Measurements from ENCODE around the gene UNC45A. TPM values are rescaled to one million over a fixed set of nuclear protein-coding genes. Genes with fewer than 3 reads are reported as not detected.

Gene UNC45A
- total RNA-seq, 1 experiment from 2014 or later, result 31.5 TPM

DNA sequence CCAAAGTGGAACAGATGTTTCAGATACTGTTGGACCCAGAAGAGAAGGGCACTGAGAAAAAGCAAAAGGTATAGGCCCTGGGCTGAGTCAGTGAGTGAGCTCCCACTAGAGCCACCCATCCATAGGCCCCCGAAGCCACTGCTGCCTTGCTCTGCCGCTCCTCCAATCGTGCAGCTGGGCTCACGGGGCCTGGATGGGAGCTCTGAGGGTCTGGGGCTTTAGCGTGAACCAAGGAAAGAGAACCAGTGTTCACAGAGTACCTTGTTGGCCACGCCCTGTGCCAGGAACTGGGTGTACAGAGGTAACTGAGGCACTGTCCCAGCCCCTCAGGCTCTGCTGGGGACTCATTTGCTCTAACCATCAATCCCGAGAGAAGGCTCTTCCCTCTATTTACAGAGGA, 4.7 kb downstream of the UNC45A start:
- DNase-seq (ENCODE audit: extremely low read depth, low read depth), result no peak

DNA sequence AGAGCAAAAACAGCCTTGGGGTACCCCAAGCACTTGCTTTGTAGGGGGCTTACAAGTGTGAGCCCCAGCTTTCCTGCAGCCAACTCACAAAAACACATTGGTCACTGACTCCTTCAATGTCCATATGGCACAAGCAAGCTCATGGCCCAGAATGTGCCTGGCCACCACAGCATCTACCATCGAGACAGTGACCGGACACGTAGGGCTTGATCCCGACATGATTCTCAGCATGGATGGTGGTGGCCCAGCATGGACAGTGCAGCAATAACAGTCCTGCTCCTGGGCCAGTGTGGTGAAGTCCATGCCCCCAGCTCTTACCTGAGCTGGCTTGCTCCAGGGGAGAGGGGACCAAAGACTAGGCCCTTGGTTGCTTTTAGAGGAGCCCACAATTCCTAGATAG, 6.0 kb downstream of the UNC45A start:
- DNase-seq (ENCODE audit: extremely low read depth, low read depth), result no peak

DNA sequence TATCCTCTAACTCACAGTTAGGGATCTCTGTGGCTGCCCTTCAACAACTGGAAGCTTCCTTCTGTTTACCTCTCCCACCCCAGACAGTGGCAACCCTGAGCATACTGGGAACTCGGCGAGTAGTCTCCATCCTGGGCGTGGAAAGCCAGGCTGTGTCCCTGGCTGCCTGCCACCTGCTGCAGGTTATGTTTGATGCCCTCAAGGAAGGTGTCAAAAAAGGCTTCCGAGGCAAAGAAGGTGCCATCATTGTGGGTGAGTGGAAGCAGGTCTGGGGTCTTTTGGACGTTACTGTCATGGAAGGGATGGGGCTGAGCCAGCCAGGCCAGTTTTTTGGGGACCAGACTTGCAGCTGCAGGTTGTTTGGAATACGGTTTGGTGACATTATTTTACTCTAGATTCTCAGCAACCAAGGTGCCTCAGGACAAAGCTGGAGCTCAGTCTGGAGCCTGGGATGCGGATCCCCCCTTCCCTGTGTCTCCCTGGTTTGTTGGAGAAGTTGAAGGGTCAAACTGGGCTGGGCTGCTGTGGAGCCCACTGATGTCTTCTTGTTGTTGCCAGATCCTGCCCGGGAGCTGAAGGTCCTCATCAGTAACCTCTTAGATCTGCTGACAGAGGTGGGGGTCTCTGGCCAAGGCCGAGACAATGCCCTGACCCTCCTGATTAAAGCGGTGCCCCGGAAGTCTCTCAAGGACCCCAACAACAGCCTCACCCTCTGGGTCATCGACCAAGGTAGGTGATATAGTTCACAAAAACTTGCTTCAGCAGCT, 7.5 kb downstream of the UNC45A start:
- no peak for DNase-seq (ENCODE audit: extremely low read depth, low read depth)

DNA sequence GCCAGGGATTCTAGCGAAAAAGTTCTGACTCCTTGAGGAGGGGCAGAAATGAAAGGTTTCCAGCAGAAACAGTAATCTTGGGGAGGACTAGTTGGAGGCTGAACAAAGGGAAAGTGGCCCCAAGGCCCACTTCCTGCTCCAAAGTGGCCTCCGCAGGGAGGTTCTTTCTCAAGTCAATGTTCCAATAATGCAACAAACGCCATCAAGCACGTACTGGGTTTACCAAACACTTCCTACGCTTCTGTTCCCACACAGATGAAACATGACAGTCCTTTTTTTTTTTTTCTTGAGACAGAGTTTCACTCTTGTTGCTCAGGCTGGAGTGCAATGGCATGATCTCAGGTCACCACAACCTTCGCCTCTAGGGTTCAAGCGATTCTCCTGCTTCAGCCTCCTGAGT, 10.0 kb downstream of the UNC45A start:
- DNase-seq (ENCODE audit: extremely low read depth, low read depth), result no peak

DNA sequence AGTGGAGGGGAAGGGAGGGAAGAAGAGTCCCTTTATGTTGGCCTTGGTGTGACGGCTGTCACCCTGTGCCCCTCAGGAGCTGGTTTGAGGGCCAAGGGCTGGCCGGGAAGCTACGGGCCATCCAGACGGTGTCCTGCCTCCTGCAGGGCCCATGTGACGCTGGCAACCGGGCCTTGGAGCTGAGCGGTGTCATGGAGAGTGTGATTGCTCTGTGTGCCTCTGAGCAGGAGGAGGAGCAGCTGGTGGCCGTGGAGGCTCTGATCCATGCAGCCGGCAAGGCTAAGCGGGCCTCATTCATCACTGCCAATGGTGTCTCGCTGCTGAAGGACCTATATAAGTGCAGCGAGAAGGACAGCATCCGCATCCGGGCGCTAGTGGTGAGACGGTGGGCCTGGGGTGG, 11.5 kb downstream of the UNC45A start:
- DNase-seq (ENCODE audit: extremely low read depth, low read depth), result no peak

DNA sequence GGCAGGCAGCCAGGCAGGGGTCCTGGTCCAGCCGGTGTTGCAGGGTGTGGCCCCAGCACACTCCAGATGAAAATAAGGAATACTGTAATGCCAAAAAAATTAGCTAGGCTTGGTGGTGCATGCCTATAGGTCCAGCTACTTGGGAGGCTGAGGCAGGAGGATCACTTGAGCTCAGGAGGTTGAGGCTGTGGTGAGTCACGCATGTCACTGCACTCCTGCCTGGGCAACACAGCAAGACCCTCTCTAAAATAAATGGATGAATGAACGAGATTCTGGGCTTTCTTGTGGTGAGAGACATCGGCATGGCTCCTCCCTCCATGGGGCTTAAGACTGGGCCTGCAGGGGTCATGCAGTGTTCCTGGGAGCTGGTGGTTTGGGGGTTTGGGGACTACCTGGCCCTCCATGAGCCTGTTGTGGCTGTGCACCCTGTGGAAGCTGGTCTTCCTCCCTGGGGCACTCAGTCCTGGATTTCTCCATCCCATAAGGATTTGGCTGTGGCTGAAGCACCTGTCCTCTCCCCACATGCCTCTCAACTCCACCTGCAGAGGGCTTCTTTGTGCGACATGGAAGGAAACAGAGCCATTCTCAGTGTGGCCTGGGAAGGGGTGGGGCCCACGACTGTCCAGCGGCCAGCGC, 12.0 kb downstream of the UNC45A start:
- no peak for DNase-seq (ENCODE audit: extremely low read depth, low read depth)

DNA sequence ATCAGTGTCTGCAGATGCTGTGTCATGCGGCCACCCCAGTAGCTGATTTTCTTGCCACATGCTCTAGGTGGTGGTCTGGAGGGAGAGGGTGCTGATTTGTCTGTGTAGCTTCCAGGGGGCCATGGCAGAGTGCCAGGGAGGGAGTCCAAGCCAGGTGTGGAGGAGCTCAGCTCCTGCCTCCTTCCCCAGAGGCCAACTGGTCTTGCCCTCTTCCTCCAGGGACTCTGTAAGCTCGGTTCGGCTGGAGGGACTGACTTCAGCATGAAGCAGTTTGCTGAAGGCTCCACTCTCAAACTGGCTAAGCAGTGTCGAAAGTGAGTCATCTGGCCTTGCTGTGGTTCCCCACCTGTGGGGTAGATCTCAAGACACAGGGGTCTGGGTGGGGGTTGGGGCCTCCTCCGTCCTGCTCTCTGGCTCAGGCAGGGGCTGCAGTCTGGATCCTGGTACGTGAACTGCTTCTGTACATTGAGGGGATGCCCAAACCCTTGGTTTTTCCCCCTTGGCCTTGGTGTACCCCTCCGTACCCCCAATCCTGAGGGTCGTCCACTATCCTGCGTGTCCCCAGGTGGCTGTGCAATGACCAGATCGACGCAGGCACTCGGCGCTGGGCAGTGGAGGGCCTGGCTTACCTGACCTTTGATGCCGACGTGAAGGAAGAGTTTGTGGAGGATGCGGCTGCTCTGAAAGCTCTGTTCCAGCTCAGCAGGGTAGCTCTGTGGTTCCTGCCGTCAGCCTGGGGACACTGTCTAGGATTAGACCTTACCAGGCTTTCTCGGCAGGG, 12.7 kb downstream of the UNC45A start:
- DNase-seq (ENCODE audit: extremely low read depth, low read depth), result no peak

DNA sequence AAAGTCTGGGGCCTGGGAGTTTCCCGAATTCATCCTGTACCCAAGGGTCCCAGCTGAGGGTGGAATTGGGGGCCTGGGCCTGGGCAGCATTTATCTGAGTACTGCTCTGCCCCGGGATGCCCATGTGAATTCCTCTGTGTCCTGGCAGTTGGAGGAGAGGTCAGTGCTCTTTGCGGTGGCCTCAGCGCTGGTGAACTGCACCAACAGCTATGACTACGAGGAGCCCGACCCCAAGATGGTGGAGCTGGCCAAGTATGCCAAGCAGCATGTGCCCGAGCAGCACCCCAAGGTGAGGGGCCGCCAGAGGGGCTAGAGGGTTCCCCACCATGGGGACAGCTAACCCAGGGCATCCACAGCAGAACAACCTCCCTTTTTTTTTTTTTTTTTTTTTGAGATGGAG, 13.4 kb downstream of the UNC45A start:
- no peak for DNase-seq (ENCODE audit: extremely low read depth, low read depth)

DNA sequence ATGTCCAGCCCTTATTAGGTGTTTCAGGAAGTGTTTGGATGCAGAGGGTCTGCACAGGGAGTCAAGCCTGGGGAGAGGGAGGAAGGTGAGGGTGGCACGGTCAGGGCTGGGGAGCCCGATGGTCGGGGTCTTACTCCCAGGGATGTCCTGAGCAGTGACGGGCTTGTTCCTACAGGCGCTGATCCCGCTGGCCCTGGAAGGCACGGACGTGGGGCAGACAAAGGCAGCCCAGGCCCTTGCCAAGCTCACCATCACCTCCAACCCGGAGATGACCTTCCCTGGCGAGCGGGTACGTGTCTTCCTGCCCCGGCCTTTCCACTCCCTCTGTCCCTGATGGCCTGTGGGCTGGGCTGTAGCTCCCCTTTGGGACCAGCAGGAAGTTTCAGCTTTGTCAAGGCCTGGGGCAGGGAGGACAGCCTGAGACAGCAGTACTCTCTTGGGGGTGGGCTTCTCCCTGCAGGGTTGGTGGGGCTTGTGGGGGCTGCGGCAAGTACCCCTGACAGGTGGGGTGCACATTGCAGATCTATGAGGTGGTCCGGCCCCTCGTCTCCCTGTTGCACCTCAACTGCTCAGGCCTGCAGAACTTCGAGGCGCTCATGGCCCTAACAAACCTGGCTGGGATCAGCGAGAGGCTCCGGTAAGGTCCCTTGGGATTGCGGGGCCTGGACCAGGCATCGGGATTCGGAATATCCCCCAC, 15.0 kb downstream of the UNC45A start:
- DNase-seq (ENCODE audit: extremely low read depth, low read depth), result no peak

DNA sequence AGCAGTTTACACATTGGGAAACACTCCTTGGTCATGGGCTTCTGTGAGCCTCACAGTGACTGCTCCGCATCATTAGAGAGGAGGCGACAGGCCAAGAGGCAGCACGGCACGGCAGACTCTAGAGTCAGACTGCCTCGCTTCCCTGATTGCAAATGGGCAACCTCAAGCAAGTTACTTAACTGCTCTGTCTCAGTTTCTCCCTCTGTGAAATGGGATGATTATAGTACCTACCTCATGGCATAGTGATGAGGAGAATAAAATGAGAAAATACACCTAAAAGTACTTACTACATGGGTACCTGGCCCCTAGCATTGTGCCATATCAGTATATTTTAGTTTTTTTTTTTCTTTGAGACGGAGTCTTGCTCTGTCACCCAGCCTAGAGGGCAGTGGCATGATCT, 15.6 kb downstream of the UNC45A start:
- DNase-seq (ENCODE audit: extremely low read depth, low read depth), result no peak

DNA sequence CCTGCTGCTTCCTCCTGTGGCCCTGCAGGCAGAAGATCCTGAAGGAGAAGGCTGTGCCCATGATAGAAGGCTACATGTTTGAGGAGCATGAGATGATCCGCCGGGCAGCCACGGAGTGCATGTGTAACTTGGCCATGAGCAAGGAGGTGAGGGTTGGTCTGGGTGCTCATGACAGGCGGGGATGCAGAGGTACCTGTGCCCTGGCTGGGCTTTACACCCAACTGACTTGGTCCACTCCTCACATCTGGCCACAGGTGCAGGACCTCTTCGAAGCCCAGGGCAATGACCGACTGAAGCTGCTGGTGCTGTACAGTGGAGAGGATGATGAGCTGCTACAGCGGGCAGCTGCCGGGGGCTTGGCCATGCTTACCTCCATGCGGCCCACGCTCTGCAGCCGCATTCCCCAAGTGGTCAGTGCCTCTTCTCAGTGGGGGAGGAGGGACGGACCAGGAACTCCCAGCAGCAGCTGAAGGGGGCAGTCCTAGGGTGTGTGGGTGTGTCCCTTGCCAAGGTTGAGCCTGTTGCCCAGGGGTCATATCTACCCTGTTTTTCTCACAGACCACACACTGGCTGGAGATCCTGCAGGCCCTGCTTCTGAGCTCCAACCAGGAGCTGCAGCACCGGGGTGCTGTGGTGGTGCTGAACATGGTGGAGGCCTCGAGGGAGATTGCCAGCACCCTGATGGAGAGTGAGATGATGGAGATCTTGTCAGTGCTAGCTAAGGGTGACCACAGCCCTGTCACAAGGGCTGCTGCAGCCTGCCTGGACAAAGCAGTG, 18.0 kb downstream of the UNC45A start:
- DNase-seq (ENCODE audit: extremely low read depth, low read depth), result no peak

DNA sequence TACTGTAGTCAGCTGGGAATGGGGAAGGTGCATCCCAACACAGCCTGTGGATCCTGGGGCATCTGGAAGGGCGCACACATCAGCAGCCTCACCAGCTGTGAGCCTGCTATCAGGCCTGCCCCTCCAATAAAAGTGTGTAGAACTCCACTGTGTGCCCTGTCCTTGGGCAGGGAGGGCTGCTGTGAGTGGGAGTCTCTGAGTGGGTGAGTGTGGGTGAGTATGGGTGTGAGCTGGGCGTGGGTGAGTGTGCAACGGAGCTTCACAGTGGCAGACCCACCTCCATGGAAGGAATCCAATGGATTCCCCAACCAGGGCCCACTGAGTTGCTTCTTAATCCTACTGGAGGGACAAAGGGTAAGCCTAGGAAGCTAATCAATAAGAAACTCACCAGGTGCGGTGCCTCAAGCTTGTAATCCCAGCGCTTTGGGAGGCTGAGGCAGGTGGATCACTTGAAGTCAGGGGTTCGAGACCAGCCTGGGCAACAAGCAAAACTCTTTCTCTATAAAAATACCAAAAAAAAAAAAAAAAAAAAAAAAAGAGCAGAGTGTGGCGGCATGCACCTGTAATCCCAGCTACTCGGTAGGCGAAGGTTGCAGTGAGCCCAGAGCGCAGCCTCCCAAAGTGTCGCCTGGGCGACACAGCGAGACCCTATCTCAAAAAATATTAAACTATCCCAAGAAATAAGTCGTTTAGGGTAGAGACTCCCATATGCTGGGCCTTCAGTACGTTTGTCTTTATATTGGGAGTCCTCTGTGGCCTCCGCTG, 19.0 kb downstream of the UNC45A start:
- DNase-seq (ENCODE audit: extremely low read depth, low read depth), result no peak

DNA sequence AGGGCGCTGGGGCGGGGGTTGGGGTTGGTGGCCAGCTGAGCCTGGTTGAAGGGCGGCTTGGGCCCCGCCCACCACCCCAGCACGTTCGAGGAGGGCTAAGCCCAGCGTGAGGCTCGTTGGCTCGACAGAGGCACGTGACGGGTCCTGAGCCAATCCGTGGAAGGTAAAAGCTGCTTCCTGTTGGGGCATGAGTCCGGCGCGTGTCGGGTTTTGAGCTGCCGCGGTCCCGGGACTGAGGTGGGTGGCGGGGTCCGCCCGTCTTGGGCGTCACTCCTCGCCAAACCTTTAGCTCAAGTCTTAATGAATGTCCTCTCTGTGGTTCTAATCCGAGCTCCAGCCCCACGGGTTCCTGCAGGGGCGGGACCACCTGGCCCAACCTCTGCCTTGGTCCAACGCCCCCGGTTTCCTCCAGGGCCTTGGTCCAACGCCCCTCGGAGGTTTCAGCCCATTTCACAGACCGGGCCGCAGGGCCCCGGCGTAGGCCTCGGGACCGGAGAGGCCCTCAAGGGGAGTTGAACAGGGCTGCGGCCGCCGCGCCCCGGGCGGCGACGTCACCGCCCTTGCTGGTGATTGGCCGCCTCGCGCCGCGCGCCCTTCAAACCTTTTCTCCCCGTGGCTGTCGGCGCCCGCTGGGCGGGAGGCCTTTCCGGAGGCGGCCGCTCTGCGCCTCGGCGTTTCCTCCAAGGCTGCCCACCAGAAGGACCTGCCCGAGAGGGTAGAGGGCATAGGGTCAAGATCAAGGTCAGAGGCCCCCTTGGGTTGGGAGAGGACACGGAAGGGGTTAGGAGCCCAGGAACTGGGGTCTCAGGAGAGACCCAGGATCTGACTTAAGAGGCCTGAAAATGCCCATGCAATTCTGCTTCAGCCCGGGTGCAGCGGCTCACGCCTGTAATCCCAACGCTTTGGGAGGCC, 19.9 kb downstream of the UNC45A start, which contains the start of gene RCCD1:
RCCD1 (plus strand) TSS at position 173 of the 912 bp plus-strand sequence. CDS start 1,851 bp downstream, outside the sequence.
- peak; percentile 93 for DNase-seq (ENCODE audit: extremely low read depth, low read depth)

DNA sequence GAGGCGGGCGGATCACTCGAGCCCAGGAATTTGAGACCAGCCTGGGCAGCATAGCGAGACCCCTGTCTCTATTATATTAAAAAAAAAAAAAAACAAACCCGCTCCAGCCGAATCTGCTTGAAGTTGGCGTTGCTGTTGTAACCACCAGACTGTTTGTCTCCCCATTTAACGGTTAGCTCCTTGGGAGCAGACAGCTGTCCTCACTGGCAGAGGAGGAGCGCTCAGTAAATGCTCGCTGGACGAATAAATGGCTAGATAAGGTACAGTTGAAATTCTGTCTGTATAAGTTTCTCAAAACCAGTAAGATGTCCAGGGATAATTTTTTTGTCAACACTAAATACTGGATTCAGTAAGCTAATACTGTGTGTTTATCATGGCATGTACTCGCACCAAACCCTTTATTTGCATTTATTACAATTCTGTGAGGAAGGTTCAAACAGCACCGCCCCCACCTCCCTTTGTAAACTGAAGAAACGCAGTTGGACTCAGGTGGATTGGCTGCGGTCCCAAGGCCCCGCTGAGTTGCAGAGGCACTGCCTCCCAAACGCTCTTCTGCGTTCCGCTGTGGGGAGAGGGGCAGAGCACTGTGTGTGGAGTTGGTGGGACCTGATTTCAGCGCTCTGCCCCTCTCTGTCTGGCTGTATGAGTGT, 20.7 kb downstream of the UNC45A start:
- no peak for DNase-seq (ENCODE audit: extremely low read depth, low read depth)

DNA sequence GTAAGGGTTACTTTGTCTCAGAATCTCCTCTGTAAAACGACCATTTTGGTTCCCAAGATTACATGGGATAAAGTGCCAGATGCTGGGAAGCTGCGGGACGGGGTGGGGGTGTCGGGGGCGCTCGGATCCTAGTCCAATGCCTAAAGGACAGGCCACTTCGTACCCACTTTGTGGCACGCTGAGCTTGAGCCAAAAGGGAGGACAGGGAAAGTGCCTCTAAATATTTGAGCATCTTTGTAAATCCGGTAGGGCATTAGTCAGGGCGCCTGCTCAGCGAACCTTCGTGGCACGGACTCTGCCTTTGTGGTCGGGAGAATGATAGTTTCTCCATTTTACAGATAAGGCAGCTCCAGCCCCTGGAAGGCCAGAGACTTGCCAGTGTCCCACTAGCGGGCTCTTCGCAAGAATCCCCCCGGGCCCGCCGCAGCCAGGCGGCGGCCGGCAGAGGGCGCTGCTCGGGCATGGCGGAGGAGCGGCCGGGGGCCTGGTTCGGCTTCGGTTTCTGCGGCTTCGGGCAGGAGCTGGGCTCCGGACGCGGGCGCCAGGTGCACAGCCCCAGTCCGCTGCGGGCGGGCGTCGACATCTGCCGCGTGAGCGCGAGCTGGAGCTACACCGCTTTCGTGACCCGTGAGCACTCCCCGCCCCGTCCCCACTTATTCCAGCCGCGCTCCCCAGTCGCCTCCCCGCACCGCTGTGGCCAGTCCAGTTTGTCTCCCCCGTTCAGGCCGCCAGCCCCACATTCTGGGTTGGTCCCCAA, 21.4 kb downstream of the UNC45A start:
- DNase-seq (ENCODE audit: extremely low read depth, low read depth), result peak; percentile 55

DNA sequence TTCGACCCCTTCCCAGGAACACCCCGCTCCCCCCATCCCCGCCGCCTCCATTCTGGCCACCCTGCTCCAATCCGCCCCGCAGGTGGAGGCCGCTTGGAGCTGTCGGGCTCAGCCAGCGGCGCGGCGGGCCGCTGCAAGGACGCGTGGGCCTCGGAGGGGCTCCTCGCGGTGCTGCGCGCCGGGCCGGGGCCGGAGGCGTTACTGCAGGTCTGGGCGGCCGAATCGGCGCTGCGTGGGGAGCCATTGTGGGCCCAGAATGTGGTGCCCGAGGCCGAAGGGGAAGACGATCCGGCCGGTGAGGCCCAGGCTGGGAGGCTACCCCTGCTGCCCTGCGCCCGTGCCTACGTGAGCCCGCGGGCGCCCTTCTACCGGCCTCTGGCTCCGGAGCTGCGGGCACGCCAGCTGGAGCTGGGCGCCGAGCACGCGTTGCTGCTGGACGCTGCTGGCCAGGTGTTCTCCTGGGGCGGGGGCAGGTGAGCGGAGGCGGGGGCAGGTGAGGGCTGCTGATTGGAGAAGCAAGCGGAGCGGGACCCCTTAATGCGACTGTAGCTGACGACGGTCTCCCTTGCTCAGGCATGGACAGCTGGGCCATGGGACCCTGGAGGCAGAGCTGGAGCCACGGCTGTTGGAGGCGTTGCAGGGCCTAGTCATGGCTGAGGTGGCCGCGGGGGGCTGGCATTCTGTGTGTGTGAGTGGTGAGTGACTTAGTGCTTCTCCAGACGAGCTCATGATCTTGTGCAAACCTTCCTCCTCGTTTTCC, 22.1 kb downstream of the UNC45A start:
- DNase-seq (ENCODE audit: extremely low read depth, low read depth), result no peak
